ENCODE results near the gene EYS. TPM values are rescaled to one million over a fixed set of nuclear protein-coding genes. Genes with fewer than 3 reads are reported as not detected.

The EYS gene
- total RNA-seq, 1 experiment from 2014 or later = not detected

DNA sequence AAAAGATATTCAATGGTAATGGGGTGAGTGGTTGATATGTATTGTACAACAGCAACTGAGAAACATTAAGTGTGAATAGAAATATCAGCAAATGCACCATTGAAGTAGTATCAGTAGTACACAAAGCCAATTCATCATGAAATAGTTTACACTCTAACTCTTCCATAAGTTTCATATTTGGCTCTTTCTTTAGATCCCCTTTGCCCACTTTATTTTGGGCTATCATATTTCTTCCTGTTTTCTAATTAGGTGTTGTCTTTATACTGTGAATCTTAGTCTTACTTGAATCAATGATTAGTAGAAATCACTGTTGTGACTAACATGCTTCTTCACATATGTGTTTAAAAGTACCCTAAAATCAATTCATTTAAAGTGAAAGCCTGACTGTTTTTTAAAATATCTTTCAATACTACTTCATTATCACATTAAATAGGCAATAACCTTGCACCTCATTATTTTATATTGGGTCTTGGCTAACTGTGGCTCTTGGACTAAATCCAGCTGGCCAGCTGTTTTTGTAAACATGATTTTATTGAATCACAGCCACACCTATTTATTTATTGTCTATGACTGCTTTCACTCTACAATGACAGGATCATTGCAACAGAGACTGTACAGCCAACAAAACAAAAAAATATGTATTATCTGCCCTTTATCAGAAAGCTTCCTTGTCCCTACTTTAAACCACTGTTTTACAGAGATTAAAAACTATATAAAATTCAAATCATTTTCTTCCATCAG lies 38.9 kb downstream of the EYS start:
- H3K79me1 ChIP-seq (ENCODE audit: insufficient read depth, low read depth, low read length, poor library complexity, severe bottlenecking) = no peaks in the 10 kb centered on the region
- no peak overlapping the region for H2BK12ac ChIP-seq (ENCODE audit: insufficient read length, low read depth, low read length)
- DNase-seq = no peak
- Mint-ChIP-seq H3K4me3 (no peak overlapping the region), H3K27me3 (ENCODE audit: low read depth) (no peaks in the 10 kb centered on the region), H3K4me1 (peaks cover 2 to 8% of the 10 kb centered on the region in 2 experiments; a peak in 3 of 4 replicates), H3K36me3 (ENCODE audit: insufficient read depth in 1 of 3, low read depth in 3 of 3) (peaks cover 5 to 16% (median 7%) of the 10 kb centered on the region in 3 experiments), H3K9me3 (peaks cover 10 to 19% of the 10 kb centered on the region in 2 experiments), H3K27ac (no peak overlapping the region)
- H2BK5ac ChIP-seq (ENCODE audit: insufficient read length, low read length) = no peak overlapping the region
- no peak overlapping the region for H2BK120ac ChIP-seq (ENCODE audit: low read depth, low read length, poor library complexity, severe bottlenecking)
- no peak overlapping the region for H3T11ph ChIP-seq (ENCODE audit: low read length)
- H4K8ac ChIP-seq (replicated peaks; ENCODE audit: insufficient read length, low read depth, low read length) = no peak overlapping the region
- H3K79me2 ChIP-seq (ENCODE audit: insufficient read depth, low read length) = no peaks in the 10 kb centered on the region
- H4K5ac ChIP-seq (ENCODE audit: insufficient read length, low read depth, low read length) = no peak overlapping the region
- no peak overlapping the region for H2BK20ac ChIP-seq (ENCODE audit: low read depth, low read length, poor library complexity, severe bottlenecking)
- no peak overlapping the region for H3K4me2 ChIP-seq (ENCODE audit: insufficient read depth, insufficient read length, low read length)
- no peaks in the 10 kb centered on the region for H4K20me1 ChIP-seq (ENCODE audit: control insufficient read depth, insufficient read depth, insufficient read length)
- no peak overlapping the region for H2AK5ac ChIP-seq (ENCODE audit: insufficient read length, low read length)
- H2BK15ac ChIP-seq (ENCODE audit: low read depth, low read length) = no peak overlapping the region
- TF ChIP-seq, protein P1, sequence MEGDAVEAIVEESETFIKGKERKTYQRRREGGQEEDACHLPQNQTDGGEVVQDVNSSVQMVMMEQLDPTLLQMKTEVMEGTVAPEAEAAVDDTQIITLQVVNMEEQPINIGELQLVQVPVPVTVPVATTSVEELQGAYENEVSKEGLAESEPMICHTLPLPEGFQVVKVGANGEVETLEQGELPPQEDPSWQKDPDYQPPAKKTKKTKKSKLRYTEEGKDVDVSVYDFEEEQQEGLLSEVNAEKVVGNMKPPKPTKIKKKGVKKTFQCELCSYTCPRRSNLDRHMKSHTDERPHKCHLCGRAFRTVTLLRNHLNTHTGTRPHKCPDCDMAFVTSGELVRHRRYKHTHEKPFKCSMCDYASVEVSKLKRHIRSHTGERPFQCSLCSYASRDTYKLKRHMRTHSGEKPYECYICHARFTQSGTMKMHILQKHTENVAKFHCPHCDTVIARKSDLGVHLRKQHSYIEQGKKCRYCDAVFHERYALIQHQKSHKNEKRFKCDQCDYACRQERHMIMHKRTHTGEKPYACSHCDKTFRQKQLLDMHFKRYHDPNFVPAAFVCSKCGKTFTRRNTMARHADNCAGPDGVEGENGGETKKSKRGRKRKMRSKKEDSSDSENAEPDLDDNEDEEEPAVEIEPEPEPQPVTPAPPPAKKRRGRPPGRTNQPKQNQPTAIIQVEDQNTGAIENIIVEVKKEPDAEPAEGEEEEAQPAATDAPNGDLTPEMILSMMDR (conservative IDR thresholded peaks at IDR 0.05) = no peak
- no peak overlapping the region for H3K14ac ChIP-seq (ENCODE audit: insufficient read depth, low read length)
- no peak overlapping the region for H3K27ac ChIP-seq (ENCODE audit: insufficient read length, low read depth, low read length)
- no peak overlapping the region for H2AFZ ChIP-seq (ENCODE audit: low read length)
- no peak overlapping the region for H3K9ac ChIP-seq (ENCODE audit: extremely low read depth, insufficient read length, low read length)
- no peak overlapping the region for H3K18ac ChIP-seq (ENCODE audit: insufficient read length, low read depth, low read length)
- H3K9me3 ChIP-seq (ENCODE audit: control insufficient read depth, low read depth, low read length) = no peaks in the 10 kb centered on the region
- H3K4me1 ChIP-seq (ENCODE audit: insufficient read depth, low read length) = no peaks in the 10 kb centered on the region
- H3K4ac ChIP-seq (ENCODE audit: low read depth, low read length) = no peak overlapping the region
- H4K91ac ChIP-seq (ENCODE audit: insufficient read length, low read depth, low read length) = no peak overlapping the region
- no peak overlapping the region for H3K23ac ChIP-seq (ENCODE audit: insufficient read length, low read depth, low read length)
- H3K56ac ChIP-seq (ENCODE audit: insufficient read length, low read depth, low read length) = no peak overlapping the region
- no peaks in the 10 kb centered on the region for H3K23me2 ChIP-seq (ENCODE audit: insufficient read length, low read depth, low read length, poor library complexity, severe bottlenecking)
- no peaks in the 10 kb centered on the region for H3K27me3 ChIP-seq (ENCODE audit: insufficient read depth, low read length)
